ENCODE results near the gene FBXO22. TPM values are rescaled to one million over a fixed set of nuclear protein-coding genes. Genes with fewer than 3 reads are reported as not detected.
"Not testable (repeated sequence)": the region's sequence is repeated elsewhere in the genome, so short reads cannot be mapped to it uniquely, and the experiment has no call there.

FBXO22 gene
- total RNA-seq, 1 experiment from 2014 or later, result 59.1 TPM

DNA sequence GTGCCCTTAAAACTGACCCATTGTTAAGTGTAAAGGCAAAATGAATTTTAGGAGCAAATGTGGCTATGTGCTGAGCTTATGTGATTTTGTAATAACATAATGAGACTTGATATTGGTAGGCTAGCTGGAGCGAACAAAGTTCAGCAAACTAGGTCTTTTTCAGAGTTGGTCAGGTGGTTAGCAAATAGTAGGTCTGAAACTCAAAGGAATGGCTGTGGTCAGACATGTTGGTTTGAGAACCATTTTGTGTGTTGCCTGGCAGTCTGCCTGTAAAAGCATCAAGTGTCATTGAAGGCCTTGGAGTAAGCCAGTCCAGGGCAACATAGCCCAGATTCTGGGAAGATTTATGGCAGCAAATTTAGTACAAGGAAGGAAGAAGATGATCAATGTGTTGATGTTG is 16.4 kb downstream of the FBXO22 start:
- no peak for DNase-seq (ENCODE audit: low read depth)

DNA sequence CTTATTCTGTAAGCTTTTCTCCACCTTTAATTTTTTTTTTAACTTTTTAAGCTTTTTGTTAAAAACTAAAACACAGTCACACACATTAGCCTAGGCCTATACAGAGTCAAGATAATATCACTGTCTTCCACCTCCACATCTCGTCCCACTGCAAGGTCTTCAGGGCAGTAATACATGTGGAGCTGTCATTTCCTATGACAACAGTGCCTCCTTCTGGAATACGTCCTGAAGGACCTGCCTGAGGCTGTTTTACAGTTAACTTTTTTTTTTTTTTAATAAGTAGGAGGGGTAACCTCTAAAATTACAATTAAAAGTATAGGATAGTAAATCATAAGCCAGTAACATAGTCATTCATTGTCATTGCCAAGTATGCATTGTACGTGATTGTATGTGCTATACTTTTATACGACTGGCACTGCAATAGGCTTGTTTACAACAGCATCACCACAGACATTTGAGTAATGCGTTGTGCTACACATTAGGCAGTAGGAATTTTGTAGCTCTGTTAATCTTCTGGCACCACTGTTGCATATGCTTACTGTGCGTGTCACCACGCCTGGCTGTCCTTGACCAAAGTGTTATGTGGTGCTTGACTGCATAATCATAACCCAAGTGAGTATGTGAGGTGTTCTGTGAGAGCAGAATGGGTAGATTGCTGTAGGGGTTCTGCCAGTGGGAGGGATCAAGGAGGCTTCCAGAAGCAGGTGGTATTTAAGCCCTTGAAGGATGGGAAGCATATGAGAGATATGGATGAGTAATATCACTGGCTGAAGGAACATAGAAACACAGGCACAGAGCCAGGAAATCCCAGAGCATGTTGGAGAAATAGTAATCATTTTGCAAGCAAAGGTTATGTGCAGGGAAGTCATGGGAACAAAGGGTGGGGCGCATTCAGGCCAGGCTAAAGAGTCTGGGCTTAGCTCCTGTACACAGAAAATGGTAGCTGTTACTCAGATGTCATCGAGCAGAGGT is 18.3 kb downstream of the FBXO22 start:
- DNase-seq (ENCODE audit: low read depth), result peak; percentile 48

DNA sequence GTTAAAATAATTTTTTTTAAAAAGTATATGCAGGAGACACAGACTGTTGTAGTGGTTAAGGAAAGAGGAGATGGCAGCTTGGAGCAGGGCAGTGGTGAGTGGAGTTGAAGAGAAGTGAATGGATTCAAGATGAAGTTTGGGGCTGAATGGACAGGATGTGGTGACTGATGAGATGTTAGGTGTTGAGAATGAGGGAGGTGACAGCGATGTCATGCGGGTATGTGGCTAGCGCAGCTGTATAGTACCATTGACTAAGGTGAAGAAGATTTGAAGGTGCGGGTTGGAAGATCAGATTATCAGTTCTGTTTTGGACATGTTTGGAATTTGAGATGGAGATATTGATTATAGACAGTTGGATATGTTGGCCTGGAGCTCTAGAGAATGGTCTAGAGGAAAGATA is 20.1 kb downstream of the FBXO22 start:
- DNase-seq (ENCODE audit: low read depth), result no peak

DNA sequence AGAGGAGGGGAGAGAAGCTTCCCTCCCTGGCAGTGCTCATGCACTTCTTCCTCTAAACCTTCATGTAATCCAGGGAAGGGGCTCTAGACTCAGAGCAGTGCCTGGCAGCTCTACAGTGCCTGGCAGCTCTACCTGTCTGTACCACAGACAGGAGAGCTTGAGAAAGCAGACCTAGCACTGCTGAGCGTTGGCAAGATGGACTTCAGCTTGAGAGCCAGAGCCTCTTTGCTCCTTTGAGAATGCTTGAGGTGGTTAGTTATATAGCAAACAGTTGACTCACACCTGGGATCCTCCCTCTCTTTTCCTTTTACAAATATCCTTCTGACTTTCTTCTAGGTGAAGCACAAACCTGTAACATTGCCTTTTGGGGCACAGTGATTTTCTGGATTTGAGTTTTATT is 20.9 kb downstream of the FBXO22 start:
- no peak for DNase-seq (ENCODE audit: low read depth)

DNA sequence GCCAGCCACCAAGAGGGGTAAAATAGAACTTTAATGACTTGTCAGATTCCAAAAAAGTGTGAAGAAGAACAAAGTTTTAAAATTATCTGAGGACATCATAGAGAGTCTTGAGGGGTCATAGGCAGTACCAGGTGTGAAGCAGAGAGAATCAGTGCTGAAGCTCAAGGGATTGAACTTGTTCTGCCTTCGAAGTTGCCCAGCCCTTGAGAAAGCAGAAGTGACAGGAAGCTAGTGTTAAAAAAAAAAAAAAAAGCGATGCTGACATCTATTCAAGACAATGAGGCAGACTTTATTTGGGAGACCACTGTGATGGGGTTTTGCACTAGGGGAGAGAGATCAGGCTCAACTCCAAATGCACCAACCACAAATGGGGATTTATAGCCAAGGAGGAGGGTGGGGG is 21.8 kb downstream of the FBXO22 start:
- no peak for DNase-seq (ENCODE audit: low read depth)

DNA sequence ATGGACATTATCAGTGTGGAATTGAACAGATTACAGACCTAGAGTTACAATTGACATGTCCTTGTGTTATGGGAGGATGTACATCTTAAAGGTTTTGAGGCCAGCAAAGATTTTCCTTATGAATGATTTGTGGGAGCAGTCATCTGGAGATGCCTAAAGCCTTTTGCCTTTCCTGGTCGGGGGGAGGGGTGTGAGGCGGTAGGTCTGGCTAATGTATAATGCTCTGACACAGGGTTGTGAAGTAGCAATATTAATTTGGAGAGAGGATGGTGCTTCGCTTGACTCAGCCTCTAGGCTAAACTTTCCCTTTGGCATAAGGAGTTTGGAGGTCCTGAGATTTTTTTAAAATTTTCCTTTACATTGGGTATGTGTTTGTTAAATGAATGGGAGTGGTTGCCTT is 23.3 kb downstream of the FBXO22 start:
- no peak for DNase-seq (ENCODE audit: low read depth)

DNA sequence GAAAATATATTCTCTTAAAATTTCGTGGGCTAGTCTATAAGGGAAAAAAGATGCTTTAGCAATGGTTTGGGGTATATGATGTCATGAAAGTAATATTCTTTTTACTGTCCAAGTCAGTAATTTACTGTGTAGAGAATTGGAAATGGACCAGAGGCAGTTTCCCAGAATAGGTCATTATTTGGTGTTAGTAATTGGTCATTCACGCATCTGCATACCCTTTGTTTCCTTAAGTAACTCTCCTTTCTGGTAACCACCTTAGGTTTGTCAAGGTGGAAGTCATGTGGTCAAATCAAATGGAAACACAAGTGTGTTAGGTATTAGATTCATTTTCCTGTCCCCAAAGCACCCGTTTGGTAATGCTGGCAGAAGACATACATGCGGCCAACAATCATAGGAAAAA is 23.9 kb downstream of the FBXO22 start:
- no peak for DNase-seq (ENCODE audit: low read depth)

DNA sequence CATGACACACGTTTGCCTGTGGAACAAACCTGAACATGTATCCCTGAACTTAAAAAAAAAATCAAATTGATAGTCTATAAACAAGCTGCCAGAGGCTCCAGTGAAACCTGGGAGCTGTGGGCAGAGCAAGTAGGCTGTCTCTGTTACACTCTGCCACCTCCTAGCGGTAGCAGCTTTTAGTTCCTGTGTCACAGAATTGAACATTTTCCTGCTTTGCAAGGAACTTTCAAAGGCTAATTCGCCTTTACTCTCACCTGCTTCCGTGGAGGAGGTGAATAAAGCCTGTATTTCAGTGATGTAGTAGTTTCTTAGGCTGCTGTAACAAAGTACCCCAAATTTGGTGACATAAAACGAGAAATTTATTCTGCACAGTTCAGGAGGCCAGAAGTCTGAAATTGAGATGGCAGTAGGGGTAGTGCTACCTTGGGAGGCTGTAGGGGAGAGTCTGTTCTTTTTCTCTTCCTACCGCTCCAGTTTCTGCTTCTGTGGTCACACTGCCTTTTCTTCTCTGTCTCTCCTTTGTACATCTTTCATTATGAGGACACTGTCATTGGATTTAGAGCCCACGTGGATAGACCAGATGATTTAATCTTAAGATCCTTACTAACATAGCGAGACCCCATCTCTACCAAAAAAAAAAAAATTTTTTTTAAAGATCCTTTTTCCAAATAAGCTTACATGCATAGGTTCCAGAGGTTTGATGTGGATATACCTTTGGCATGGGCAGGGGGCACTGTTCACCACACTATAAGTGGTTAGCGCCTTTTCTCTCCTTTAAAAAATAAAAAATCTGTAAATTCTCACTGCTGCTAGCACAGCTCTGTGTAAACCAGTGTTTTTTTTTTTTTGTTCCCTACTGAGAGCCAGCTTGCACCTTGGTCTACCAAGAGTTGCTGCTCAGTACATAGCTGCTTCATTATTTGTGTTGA is 25.3 kb downstream of the FBXO22 start:
- peak; percentile 39 for DNase-seq (ENCODE audit: low read depth)

DNA sequence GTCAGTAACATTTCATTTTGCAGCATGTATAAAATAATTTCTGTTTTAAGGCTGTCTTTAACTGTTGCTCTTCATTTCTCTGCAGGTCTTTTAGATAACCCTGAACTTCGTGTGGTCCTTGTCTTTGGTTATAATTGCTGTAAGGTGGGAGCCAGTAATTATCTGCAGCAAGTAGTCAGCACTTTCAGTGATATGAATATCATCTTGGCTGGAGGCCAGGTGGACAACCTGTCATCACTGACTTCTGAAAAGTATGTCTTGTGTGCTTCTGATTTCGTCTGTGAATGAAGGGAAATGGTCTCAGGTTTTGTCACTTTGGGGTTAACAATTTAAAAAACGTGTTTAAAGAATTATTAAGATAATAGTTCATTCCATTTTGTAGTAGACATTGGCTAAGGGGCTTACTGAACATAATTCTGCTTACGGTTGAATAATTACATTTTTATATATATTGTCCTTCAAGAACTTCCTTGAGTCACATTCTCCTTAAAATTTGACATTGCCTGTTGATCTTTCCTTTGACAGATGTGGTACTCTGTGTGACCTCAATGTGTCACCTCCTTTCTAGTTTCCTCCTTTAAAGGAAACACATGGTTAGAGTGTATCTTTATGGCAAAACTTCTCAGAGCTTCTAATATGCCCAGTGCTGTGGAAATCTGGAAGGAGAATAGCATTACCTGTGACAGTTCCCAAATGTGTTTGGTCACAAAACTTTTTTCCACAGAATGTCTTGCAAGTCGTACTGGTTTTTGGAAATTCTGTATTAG is 26.3 kb downstream of the FBXO22 start:
- no peak for DNase-seq (ENCODE audit: low read depth)

DNA sequence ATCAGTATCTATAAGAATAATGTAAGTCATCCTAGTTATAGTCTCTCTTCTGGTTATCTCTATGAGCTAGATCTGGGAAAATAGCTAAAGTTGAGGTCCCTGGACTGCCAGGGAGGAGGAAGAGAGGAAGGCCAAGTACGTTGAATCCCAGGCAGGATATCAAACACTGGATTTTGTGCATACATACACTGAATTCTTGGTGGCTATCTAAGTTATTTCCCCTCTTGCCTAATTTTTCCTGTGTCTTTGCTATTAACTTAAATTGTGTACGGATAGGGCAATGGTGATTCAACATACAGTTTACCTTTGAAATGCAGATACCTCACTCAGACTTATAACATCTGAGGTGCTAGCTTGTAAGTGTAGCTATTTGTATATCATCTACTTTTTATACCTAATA is 27.2 kb downstream of the FBXO22 start:
- no peak for DNase-seq (ENCODE audit: low read depth)

DNA sequence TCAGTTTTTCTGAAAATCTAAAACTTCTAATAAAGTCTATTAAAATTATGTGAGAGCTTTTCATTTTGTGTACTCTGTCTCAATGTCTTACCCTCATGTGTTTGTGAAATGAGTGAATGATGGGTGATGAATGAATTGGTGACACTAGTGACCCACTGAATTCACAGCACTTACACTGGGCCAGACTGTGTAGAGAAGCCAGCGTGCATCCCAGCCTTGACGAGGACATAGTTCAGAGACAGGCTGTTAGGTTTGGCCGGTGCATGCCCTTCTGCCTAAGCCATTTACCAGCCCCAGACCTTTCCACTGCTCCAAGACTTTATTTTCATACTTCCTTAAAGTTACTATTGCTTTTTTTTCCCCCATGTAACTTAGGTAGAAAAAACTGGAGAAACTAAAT is 38.8 kb downstream of the FBXO22 start:
- no peak for DNase-seq (ENCODE audit: low read depth)

DNA sequence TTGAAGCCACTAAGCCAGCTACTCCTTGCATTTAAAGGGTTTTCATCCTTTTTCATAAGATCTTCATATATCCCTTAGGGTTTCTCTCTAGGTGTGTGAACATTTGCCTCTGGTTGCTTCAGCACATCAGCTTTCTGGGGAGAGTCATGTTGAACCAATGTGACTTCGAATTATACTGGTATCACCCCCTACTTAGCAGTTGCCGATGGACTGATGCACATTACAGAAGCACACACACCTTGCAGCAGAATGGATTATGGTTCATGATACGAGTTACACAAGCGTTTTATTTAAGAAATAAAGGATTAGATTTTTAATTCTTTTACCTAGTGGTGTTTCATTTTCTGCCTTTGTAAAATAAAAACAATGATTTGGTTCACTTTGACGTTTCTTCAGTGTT is 39.6 kb downstream of the FBXO22 start:
- no peak for DNase-seq (ENCODE audit: low read depth)

DNA sequence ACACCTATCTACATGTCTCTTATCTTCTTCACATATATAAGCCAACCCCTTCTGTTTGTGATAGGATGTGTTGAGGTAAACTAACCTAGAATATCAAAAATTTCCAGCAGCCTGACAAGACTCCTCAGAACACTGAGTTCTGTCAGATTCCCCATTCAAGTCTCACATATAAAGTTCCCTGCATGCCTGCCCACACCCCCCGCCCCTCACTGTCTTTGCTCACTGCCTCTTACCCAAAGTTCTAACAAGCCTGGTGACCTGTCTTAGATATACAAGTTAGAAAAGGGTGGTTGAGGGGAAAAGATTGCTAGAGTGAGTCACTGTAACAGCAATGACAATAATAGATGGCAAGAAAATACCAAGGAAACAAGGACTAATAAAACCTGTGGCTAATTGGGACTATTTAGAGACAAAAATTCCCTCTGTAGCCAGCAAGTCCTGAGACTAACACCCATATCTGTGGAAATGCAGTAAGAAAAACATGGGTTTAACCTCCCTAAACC is 40.1 kb downstream of the FBXO22 start:
- no peak for DNase-seq (ENCODE audit: low read depth)

DNA sequence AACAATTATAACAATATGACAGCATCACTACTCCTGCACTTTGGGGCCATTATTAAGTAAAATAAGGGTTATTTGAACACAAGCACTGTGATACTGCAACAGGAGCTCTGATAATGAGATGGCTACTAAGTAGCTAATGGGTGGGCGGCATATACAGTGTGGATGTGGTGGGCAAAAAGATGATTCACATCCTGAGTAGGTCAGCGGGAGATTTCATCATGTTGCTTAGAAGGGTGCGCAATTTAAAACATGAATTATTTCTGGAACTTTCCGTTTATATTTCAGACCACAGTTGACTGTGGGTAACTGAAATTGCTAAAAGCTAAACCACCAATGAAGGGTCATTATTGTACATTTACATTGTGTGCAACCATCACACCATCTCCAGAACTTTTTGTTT is 42.3 kb downstream of the FBXO22 start:
- DNase-seq (ENCODE audit: low read depth), result peak; percentile 47

DNA sequence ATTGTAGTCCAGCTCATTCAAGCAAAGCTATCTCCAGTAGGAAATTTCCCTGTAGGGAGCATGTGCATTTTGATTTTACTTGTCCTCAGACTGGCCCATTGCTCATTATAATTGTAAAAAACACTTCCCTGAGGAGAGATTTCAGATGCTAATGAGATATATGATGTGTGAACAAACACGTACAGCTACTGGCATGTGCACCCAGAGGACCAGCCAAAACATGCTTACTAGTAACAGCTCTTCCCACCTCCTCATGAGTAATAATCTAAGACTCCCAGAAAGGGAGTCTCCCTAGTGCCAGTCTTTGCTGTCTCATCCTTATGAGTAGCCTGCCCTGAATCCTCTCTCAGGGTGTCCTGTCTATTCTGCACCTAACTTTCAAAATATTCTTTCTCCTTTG is 43.4 kb downstream of the FBXO22 start:
- DNase-seq (ENCODE audit: low read depth), result peak; percentile 70

DNA sequence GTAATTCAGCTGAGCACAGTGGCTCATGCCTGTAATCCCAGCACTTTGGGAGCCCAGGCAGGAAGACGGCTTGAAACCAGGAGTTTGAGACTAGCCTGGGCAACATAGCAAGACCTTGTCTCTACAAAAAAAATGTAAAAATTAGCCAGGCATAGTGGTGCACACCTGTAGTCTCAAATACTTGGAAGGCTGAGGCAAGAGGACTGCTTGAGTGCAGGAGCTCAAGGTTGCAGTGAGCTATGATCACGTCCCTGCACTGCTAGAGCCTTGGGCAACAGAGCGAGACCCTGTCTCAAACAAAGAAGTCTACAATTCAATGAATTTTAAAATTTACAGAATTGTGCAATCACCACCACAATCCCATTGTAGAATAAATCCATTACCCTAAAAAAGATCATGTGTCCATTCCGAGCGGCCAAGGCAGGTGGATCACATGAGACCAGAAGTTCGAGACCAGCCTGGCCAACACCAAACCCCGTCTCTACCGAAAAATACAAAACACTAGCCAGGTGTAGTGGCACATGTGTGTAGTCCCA is 45.2 kb downstream of the FBXO22 start:
- DNase-seq (ENCODE audit: low read depth), result no peak

DNA sequence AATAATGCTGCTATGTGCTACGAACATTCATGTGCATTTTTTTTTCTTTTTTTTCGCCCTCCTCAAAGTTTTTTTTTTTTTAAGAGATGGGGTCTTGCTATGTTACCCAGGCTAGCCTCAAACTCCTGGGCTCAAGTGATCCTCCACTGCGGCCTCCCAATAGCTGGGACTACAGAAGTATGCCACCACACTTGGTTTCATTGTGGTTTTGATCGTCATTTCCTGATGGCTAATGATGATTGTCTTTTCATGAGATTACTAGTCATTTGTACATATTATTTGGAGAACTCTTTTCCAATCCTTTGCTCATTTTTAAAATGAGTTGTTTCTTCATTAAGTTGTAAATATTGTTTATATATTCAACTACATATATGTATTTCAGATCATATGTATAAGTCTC is 48.8 kb downstream of the FBXO22 start:
- no peak for DNase-seq (ENCODE audit: low read depth)

DNA sequence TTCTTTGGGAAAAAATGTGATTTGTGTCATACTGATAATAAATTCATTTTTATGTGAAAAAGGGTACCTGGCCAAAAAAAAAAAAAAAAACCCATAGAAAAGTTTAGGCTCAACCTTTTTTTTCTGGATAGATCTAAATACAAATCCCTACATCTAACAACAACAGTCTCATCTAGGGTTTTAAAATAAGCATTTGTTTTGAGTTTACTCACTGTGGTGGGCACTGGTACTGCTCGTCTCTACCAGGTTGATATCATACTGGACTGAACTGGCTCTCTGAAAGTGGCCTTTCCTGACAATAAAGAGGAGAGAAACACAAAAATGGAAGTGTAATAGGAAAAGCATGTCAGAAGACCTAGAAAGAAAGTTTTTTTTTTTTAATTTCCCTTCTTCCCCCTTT is 52.0 kb downstream of the FBXO22 start:
- no peak for DNase-seq (ENCODE audit: low read depth)

DNA sequence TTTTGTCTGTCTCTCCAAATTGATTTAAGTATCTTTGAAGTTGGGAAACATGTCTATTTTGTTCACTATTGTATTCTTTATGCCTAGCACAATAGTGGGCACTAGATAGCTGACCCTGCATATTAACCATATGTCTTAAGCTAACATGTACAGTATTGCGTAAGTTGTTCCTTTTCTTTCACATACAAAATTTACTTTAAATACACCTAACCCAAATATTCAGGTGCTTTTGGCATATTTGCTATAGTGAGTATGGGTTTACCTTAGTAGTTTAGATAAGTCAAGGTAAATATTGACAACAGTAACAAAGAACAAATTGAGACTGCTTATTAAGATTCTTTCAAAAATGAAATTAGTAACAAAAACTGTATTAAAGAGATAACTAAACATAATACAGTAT is 57.7 kb downstream of the FBXO22 start:
- no peak for DNase-seq (ENCODE audit: low read depth)

DNA sequence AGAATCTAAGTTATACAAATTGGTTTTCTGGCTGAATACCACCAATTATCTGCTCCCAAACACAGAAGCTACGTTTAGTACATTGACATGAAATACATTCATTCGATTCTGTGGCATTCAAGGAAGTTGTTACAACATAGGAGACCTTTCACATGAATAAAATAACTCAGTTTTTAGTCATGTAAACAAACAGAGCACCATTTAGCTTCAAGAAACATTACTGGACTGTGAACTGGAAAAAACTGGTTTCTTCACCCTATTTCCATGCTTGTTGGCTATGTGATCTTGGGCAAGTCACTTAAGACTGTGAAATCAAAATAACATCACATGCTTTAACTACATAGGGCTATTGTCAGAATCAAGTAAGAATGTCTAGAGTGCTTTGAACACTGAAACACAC is 62.4 kb downstream of the FBXO22 start:
- DNase-seq (ENCODE audit: low read depth), result no peak

DNA sequence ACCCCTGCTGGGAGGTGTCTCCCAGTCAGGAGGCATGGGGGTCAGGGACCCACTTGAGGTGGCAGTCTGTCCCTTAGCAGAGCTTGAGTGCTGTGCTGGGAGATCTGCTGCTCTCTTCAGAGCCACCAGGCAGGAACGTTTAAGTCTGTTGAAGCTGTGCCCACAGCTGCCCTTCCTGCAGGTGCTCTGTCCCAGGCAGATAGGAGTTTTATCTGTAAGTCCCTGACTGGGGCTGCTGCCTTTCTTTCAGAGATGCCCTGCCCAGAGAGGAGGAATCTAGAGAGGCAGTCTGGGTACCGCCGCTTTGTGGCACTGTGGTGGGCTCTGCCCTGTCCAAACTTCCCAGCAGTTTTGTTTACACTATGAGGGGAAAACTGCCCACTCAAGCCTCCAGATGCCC is 73.1 kb downstream of the FBXO22 start:
- not testable (repeated sequence) for DNase-seq (ENCODE audit: low read depth)

All from Daoy (cell line).